HL-60/S4 (cell line): ENCODE results near the gene ZBTB17.
"Not testable (repeated sequence)": the region's sequence is repeated elsewhere in the genome, so short reads cannot be mapped to it uniquely, and the experiment has no call there.

Experiments
- in situ Hi-C: fragments of 300-500 bp; cut with MboI; formaldehyde crosslinking; loops from 2 replicates; pipeline ENCODE4 v1.14.3; 2022; ENCODE audit warnings: low sequenced_read_pairs

Gene ZBTB17

DNA sequence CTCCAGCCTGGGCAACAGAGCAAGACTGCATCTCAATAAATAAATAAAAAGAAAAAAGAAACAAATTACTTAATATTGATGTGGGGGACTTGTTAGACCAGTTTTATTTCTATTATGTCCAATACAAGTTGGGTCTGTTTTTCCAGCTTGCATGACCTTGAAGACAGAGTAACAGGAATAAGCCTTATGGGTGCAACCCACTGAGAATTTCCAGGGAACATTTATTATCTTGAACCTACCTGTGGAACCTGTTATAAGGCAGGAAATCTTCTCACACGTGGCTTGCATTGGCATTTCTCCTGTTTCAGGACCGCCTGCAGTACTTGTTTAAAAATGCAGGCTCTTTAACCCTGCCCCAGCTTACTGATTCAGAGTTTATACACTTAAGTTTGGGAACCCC lies 64.0 kb downstream of the ZBTB17 start:
- in situ Hi-C loops = no loop called here

DNA sequence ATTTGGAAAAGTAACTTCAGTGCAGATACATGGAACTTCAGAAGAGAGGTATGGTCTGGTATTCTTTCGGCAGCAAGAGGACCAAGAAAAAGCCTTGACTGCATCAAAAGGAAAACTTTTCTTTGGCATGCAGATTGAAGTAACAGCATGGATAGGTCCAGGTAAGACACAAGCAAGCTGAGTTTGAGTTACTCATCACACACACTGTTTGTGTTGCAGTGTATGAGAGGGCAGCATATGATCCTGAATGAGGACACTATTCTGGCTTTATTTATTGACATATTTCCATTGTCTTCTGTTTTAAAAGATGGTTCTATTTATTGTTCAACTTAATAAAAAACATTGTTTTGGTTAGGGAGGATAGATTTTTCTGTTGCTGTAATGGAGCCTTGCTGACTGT lies 64.8 kb downstream of the ZBTB17 start:
- in situ Hi-C loops = no loop called here

DNA sequence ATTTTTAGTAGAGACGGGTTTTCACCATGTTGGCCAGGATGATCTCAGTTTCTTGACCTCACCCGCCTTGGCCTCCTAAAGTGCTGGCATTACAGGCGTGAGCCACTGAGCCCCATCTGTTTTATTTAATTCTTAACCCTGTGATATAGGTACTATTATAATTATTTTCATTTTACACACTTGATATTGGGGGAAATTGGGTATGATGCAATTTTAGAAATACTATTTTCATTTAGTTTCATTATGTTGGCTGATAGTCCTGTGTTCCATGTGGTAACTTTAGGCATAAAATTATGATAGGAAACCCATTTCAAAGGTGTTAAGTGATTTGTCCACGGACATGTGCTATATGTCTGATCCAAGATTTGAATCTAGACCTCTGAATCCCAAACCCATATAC lies 67.3 kb downstream of the ZBTB17 start:
- in situ Hi-C loops = no loop called here

DNA sequence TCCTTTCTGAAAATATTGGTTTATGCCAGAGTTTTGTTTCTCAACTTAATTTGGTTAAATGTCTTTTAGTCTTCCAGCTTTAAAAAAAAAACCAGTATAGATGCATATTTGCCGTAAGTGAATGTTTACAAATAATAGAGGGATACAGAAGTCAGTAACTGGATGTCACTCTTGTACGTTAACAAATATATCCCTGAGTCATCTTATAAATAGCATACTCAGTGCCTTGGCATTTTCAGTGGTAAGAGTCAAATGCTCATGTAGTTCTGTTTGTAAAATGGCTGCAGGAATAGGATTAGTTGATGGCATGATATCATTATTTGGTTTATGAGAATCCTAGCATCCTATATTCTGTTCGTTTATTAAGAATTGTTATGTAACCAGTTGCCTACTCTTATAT lies 73.0 kb downstream of the ZBTB17 start:
- in situ Hi-C loops = no loop called here

DNA sequence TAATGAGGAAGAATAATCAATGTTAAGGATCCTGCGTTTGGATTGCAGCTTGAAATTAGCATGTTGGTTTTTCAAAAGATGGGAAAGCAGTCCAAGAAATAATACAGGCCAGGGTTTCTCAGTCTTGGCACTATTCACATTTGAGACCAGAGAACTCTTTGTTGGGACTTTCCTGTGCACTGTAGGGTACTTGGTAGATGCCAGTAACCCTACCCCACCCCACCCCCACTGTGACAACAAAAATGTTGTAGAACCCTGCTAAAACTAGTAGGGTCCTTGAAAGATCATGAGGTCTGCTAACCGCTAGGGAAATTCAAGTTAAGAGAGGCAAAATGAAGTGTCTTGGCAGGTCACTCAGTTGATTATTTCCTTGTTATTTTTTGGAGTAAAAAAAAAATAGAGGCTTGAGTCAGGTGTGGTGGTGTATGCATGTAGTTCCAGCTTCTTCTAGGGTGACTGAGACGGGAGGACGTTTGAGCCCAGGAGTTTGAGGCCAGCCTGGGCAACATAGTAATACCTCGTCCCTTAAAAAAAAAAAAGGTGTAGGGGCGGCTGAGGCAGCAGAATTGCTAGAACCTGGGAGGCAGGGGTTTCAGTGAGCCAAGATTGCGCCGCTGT lies 75.1 kb downstream of the ZBTB17 start:
- in situ Hi-C loops = no loop called here

DNA sequence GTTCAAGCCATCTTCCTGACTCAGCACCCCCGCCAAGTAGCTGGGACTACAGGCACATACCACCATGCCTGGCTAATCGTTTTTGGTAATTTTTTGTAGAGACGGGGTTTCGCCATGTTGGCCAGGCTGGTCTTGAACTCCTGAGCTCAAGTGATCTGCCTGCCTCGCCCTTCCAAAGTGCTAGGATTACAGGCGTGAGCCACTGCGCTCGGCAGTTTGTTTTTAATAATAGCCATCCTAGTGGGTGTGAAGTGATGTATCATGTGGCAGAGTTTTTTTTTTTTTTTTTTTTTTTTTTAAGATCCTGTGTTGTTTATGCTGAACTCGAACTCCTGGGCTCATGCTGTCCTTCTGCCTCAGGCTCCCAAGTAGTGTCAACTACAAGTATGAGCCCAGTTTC lies 76.6 kb downstream of the ZBTB17 start:
- in situ Hi-C loops = no loop called here

DNA sequence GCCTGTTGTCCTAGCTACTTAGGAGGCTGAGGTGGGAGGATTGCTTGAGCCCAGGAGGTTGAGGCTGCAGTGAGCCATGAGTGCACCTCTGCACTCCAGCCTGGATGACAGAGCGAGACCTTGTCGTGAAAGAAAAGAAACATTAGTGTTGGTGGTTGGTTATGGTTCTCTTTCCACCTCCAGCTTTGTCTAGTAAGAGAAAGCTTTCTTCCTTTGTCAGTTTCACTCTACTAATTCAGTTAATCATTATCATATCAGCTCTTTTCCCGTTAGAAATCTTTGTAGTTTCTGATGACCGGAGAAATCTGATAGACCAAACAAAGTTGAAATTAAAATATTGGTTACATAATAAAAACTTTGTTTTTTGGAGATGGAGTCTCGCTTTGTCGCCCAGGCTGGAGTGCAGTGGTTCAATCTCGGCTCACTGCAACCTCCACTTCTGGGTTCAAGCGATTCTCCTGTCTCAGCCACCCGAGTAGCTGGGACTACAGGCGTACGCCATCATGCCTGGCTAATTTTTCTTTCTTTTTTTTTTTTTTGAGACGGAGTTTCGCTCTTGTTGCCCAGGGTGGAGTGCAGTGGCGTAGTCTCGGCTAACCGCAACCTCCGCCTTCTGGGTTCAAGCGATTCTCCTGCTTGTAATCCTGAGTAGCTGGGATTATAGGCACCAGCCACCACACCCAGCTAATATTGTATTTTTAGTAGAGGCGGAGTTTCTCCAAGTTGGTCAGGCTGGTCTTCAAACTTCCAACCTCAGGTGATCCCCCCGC lies 78.9 kb downstream of the ZBTB17 start:
- in situ Hi-C loops = not testable (repeated sequence)

DNA sequence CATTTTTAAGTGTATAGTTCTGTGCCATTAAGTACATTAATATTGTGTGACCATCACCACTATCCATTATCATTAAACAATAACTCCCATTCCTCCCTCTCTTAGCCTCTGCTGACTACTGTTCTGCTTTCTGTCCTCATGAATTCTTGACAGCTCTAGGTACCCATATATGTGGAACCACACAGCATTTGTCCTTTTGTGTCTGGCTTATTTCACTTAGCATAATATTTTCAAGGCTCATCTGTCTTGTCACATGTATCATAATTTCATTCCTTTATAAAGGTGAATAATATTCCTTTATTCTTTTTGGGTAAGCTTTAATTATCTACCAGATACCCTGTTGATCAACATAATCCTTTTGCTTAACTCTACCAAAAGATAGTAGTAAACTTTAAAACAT lies 80.7 kb downstream of the ZBTB17 start:
- in situ Hi-C loops = no loop called here

DNA sequence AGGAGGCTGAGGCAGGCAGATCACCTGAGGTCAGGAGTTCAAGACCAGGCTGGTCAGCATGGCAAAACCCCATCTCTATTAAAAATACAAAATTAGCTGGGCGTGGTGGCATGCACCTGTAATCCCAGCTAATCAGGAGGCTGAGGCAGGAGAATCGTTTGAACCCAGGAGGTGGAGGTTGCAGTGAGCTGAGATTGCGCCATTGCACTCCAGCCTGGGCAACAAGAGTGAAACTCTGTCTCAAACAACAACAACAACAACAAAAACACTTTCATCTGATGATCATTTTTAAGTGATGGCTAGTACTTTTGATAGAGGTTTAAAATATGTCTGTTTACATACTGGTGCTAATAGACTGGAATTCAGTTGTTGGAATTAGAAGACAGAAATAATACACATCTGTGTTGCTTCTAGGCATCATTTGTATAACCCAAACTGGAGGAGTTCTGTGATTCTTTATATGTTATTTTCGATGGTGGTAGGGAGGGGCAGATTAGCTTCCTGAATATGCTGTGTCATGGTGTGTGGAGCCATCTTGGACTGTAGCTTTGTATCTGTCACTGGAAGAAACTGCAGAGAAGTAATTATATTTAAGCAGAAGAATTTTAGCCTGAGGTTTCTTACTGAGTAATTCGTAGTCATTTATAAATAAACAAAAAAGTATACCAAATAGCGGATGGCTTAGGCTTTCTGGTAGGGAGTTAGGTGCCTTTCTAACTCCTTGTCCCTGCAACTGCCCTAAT lies 82.9 kb downstream of the ZBTB17 start:
- in situ Hi-C loops = not testable (repeated sequence)
